ENCODE results near the gene ABCC12. TPM values are rescaled to one million over a fixed set of nuclear protein-coding genes. Genes with fewer than 3 reads are reported as not detected.
"Not testable (repeated sequence)": the region's sequence is repeated elsewhere in the genome, so short reads cannot be mapped to it uniquely, and the experiment has no call there.

The ABCC12 gene
- total RNA-seq, 1 experiment from 2014 or later: not detected

GRCh38 chr16:48184681-48185080, 28.9 kb upstream of the ABCC12 start:
- no peaks in the 10 kb centered on the region for H3K27me3 ChIP-seq (replicated peaks; ENCODE audit: insufficient read depth, low read depth, low read length, poor library complexity)
- H3K27ac ChIP-seq (ENCODE audit: low read depth, low read length, poor library complexity, severe bottlenecking): no peak overlapping the region
- no peak for DNase-seq (ENCODE audit: low spot score)
- H3K4me1 ChIP-seq (ENCODE audit: insufficient read depth, low read length, poor library complexity, severe bottlenecking): no peaks in the 10 kb centered on the region
- no peaks in the 10 kb centered on the region for H3K9me3 ChIP-seq (ENCODE audit: low read depth, low read length, poor library complexity, severe bottlenecking)
- TF ChIP-seq CTCF (conservative IDR thresholded peaks at IDR 0.05; ENCODE audit: low read depth, low read length): no peak
- TF ChIP-seq EZH2 (IDR thresholded peaks at IDR 0.05; ENCODE audit: borderline replicate concordance, low read depth, low read length, poor library complexity, severe bottlenecking): no peak
- H3K4me3 ChIP-seq (ENCODE audit: low read depth, low read length, poor library complexity, severe bottlenecking): no peak overlapping the region
- no TSS peak for BruUV-seq (replicated peaks)
- H3K36me3 ChIP-seq (ENCODE audit: insufficient read depth, low read length, poor library complexity, severe bottlenecking): no peaks in the 10 kb centered on the region
- ChIA-PET CTCF (no interaction called here), POLR2A (ENCODE audit: low non-redundant PET) (no interaction called here)
- intact Hi-C loops (cut with micrococcal nuclease; ENCODE audit: unreplicated experiment): no loop called here

- TF ChIP-seq CTCF (conservative IDR thresholded peaks at IDR 0.05; ENCODE audit: low read depth, low read length) (no peak), EZH2 (IDR thresholded peaks at IDR 0.05; ENCODE audit: borderline replicate concordance, low read depth, low read length, poor library complexity, severe bottlenecking) (no peak)
- no peaks in the 10 kb centered on the region for H3K27me3 ChIP-seq (replicated peaks; ENCODE audit: insufficient read depth, low read depth, low read length, poor library complexity)
- intact Hi-C loops (cut with micrococcal nuclease; ENCODE audit: unreplicated experiment): no loop called here
- no peak for DNase-seq (ENCODE audit: low spot score)
- ChIA-PET POLR2A (ENCODE audit: low non-redundant PET) (no interaction called here), CTCF (interaction anchor here (0.6 kb wide), 1 partner anchor 26 kb away, joined by 3 read pairs; no protein-coding TSS in a partner anchor)
- no peaks in the 10 kb centered on the region for H3K4me1 ChIP-seq (ENCODE audit: insufficient read depth, low read length, poor library complexity, severe bottlenecking)
- BruUV-seq (replicated peaks): no TSS peak
- no peak overlapping the region for H3K4me3 ChIP-seq (ENCODE audit: low read depth, low read length, poor library complexity, severe bottlenecking)
- no peak overlapping the region for H3K27ac ChIP-seq (ENCODE audit: low read depth, low read length, poor library complexity, severe bottlenecking)
- no peaks in the 10 kb centered on the region for H3K9me3 ChIP-seq (ENCODE audit: low read depth, low read length, poor library complexity, severe bottlenecking)
- H3K36me3 ChIP-seq (ENCODE audit: insufficient read depth, low read length, poor library complexity, severe bottlenecking): no peaks in the 10 kb centered on the region
Measured at GRCh38 chr16:48182979-48183537, 27.3 kb upstream of the ABCC12 start.

GRCh38 chr16:48181746-48182520, 26.1 kb upstream of the ABCC12 start:
- DNase-seq (ENCODE audit: low spot score); H3K9me3 ChIP-seq (ENCODE audit: low read depth, low read length, poor library complexity, severe bottlenecking); POLR2A ChIA-PET (ENCODE audit: low non-redundant PET); H3K27me3 ChIP-seq (replicated peaks; ENCODE audit: insufficient read depth, low read depth, low read length, poor library complexity); H3K4me1 ChIP-seq (ENCODE audit: insufficient read depth, low read length, poor library complexity, severe bottlenecking); H3K36me3 ChIP-seq (ENCODE audit: insufficient read depth, low read length, poor library complexity, severe bottlenecking); H3K4me3 ChIP-seq (ENCODE audit: low read depth, low read length, poor library complexity, severe bottlenecking); CTCF ChIA-PET; intact Hi-C loops (cut with micrococcal nuclease; ENCODE audit: unreplicated experiment); H3K27ac ChIP-seq (ENCODE audit: low read depth, low read length, poor library complexity, severe bottlenecking); BruUV-seq (replicated peaks): not testable (repeated sequence)

All from A673 (cell line).